ENCODE measurements around the gene NTRK3.

Gene NTRK3

GRCh38 chr15:87919064-87919463 is 337.5 kb downstream of the NTRK3 start:
- no peak for ATAC-seq (ENCODE audit: insufficient read depth, low read depth)
- H3K4me3 ChIP-seq (ENCODE audit: low read depth in 1 of 2, low read length in 2 of 2): no peak overlapping the region
- H3K4me2 ChIP-seq (ENCODE audit: insufficient read depth, low read length): no peak overlapping the region
- no peaks in the 10 kb centered on the region for H4K20me1 ChIP-seq (ENCODE audit: insufficient read depth, low read length)
- no peak overlapping the region for H3K9ac ChIP-seq (ENCODE audit: low read depth, low read length)
- no peaks in the 10 kb centered on the region for H3K79me2 ChIP-seq (ENCODE audit: insufficient read depth, low read length)
- H3K4me1 ChIP-seq (ENCODE audit: insufficient read depth, low read length): no peaks in the 10 kb centered on the region
- no peaks in the 10 kb centered on the region for H3K9me3 ChIP-seq (ENCODE audit: insufficient read depth, low read length, severe bottlenecking)
- H2AFZ ChIP-seq (ENCODE audit: low read depth, low read length): no peak overlapping the region
- no peaks in the 10 kb centered on the region for H3K36me3 ChIP-seq (ENCODE audit: insufficient read depth, low read length)
- TF ChIP-seq CTCF (IDR thresholded peaks at IDR 0.05; ENCODE audit: borderline replicate concordance, extremely low read depth, low read length, poor library complexity, severe bottlenecking) (no peak), EZH2 (IDR thresholded peaks at IDR 0.05; ENCODE audit: borderline replicate concordance, low read depth, low read length, severe bottlenecking) (no peak)
- no peak overlapping the region for H3K27ac ChIP-seq (ENCODE audit: low read length)
- no peaks in the 10 kb centered on the region for H3K27me3 ChIP-seq (ENCODE audit: insufficient read depth, low read length, poor library complexity)
- DNase-seq: no peak

- Histone ChIP-seq H3K27me3 (ENCODE audit: insufficient read depth, low read length, poor library complexity) (no peaks in the 10 kb centered on the region), H3K4me1 (ENCODE audit: insufficient read depth, low read length) (no peaks in the 10 kb centered on the region), H2AFZ (ENCODE audit: low read depth, low read length) (no peak overlapping the region), H3K27ac (ENCODE audit: low read length) (no peak overlapping the region), H3K79me2 (ENCODE audit: insufficient read depth, low read length) (no peaks in the 10 kb centered on the region), H3K4me2 (ENCODE audit: insufficient read depth, low read length) (no peak overlapping the region), H3K9me3 (ENCODE audit: insufficient read depth, low read length, severe bottlenecking) (no peaks in the 10 kb centered on the region), H3K4me3 (ENCODE audit: low read depth in 1 of 2, low read length in 2 of 2) (no peak overlapping the region), H3K9ac (ENCODE audit: low read depth, low read length) (no peak overlapping the region), H3K36me3 (ENCODE audit: insufficient read depth, low read length) (no peaks in the 10 kb centered on the region), H4K20me1 (ENCODE audit: insufficient read depth, low read length) (no peaks in the 10 kb centered on the region)
- ATAC-seq (ENCODE audit: insufficient read depth, low read depth): no peak
- DNase-seq: no peak
- TF ChIP-seq CTCF (IDR thresholded peaks at IDR 0.05; ENCODE audit: borderline replicate concordance, extremely low read depth, low read length, poor library complexity, severe bottlenecking) (no peak), EZH2 (IDR thresholded peaks at IDR 0.05; ENCODE audit: borderline replicate concordance, low read depth, low read length, severe bottlenecking) (no peak)
These were observed 339.1 kb downstream of the NTRK3 start for GRCh38 chr15:87917480-87917879.

- no peak for TF ChIP-seq EZH2 (IDR thresholded peaks at IDR 0.05; ENCODE audit: borderline replicate concordance, low read depth, low read length, severe bottlenecking)
- TF ChIP-seq CTCF (IDR thresholded peaks at IDR 0.05; ENCODE audit: borderline replicate concordance, extremely low read depth, low read length, poor library complexity, severe bottlenecking): no peak
- Histone ChIP-seq H3K27me3 (ENCODE audit: insufficient read depth, low read length, poor library complexity) (no peaks in the 10 kb centered on the region), H2AFZ (ENCODE audit: low read depth, low read length) (no peak overlapping the region), H3K4me1 (ENCODE audit: insufficient read depth, low read length) (no peaks in the 10 kb centered on the region), H3K27ac (ENCODE audit: low read length) (no peak overlapping the region), H3K4me3 (ENCODE audit: low read depth in 1 of 2, low read length in 2 of 2) (no peak overlapping the region), H3K9me3 (ENCODE audit: insufficient read depth, low read length, severe bottlenecking) (no peaks in the 10 kb centered on the region), H3K79me2 (ENCODE audit: insufficient read depth, low read length) (no peaks in the 10 kb centered on the region), H3K4me2 (ENCODE audit: insufficient read depth, low read length) (no peak overlapping the region), H4K20me1 (ENCODE audit: insufficient read depth, low read length) (no peaks in the 10 kb centered on the region), H3K36me3 (ENCODE audit: insufficient read depth, low read length) (no peaks in the 10 kb centered on the region), H3K9ac (ENCODE audit: low read depth, low read length) (no peak overlapping the region)
- ATAC-seq (ENCODE audit: insufficient read depth, low read depth) (no peak), DNase-seq (no peak)
These were observed 340.3 kb downstream of the NTRK3 start for GRCh38 chr15:87916208-87916607.

DNA sequence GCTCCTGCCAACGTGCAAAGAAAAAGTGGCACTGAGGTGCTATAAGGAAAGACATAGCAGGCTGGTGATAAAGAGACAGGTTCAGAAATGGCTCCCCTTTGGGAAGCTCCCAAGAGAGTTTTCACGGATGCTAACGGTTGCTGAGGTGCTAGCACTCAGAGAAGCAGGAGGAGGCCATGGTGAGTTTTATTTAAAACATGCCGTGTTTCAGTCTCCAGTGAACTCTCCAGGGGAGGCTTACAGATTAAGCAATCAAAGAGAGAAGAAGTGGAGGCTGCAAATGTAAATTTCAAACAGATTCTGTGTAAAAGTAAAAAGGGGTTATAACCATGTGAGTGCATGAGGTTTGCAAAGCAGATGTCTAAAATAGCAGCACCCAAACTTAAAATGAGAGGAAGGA is 346.2 kb downstream of the NTRK3 start:
- H3K4me1 ChIP-seq (ENCODE audit: insufficient read depth, low read length): no peaks in the 10 kb centered on the region
- H3K36me3 ChIP-seq (ENCODE audit: insufficient read depth, low read length): no peaks in the 10 kb centered on the region
- no peak overlapping the region for H3K4me2 ChIP-seq (ENCODE audit: insufficient read depth, low read length)
- TF ChIP-seq EZH2 (IDR thresholded peaks at IDR 0.05; ENCODE audit: borderline replicate concordance, low read depth, low read length, severe bottlenecking) (no peak), CTCF (IDR thresholded peaks at IDR 0.05; ENCODE audit: borderline replicate concordance, extremely low read depth, low read length, poor library complexity, severe bottlenecking) (no peak)
- ATAC-seq (ENCODE audit: insufficient read depth, low read depth) (no peak), DNase-seq (no peak)
- H2AFZ ChIP-seq (ENCODE audit: low read depth, low read length): no peak overlapping the region
- no peaks in the 10 kb centered on the region for H3K27me3 ChIP-seq (ENCODE audit: insufficient read depth, low read length, poor library complexity)
- H3K79me2 ChIP-seq (ENCODE audit: insufficient read depth, low read length): no peaks in the 10 kb centered on the region
- H4K20me1 ChIP-seq (ENCODE audit: insufficient read depth, low read length): no peaks in the 10 kb centered on the region
- no peak overlapping the region for H3K27ac ChIP-seq (ENCODE audit: low read length)
- no peak overlapping the region for H3K4me3 ChIP-seq (ENCODE audit: low read depth in 1 of 2, low read length in 2 of 2)
- H3K9me3 ChIP-seq (ENCODE audit: insufficient read depth, low read length, severe bottlenecking): no peaks in the 10 kb centered on the region
- H3K9ac ChIP-seq (ENCODE audit: low read depth, low read length): no peak overlapping the region
